HCT116 (cell line): ENCODE data around the gene CRADD. TPM values are rescaled to one million over a fixed set of nuclear protein-coding genes. Genes with fewer than 3 reads are reported as not detected.

Experiments used
- ATAC-seq: fragments of 200-7000 bp; cut with Tn5 transposase; 2 replicates; pipeline ENCODE4 v1.9.1; 2020; ENCODE audit warnings: mild to moderate bottlenecking, moderate library complexity
- BruUV-seq: library from RNA; stranded (reverse); fragments of 400-500 nt; replicated peaks from 2 replicates; lab custom pipeline; 2021; lab: Mats Ljungman, UMichigan
- CTCF ChIA-PET: fragments of 300-600 bp; sonication (Branson Sonifier 250); formaldehyde crosslinking; loops from one replicate; lab custom pipeline; 2021; ENCODE audit warnings: antibody characterized with exemption; lab: Charles Lee
- POLR2A ChIA-PET: fragments of 300-600, 350-600 bp; sonication (Branson Sonifier 250); formaldehyde crosslinking; loops from one replicate; lab custom pipeline; 2021; ENCODE audit warnings: antibody characterized with exemption; lab: Charles Lee
- RAD21 ChIA-PET, 2 experiments: fragments of 300-600 bp; sonication (Branson Sonifier 250); formaldehyde crosslinking; loops; one replicate each; lab custom pipeline; 2023; ENCODE audit warnings: low total read pairs in 2 of 2; ENCODE audit not compliant: uncharacterized antibody in 2 of 2, unreplicated experiment in 2 of 2, low non-redundant PET in 1 of 2; lab: Charles Lee
- DNase-seq: peaks from one replicate; pipeline ENCODE4 v3.0.0-alpha.2; 2010; ENCODE audit warnings: low read depth, low spot score
- H2AFZ ChIP-seq: fragments of 200-600 bp; shearing (Covaris generic), sonication (generic); 2 replicates; pipeline ENCODE4 v1.6.1; 2017; ENCODE audit warnings: low read depth, mixed run types, mixed read lengths, antibody characterized with exemption, low read length; ENCODE audit not compliant: poor library complexity, severe bottlenecking
- H3K27ac ChIP-seq: 2 replicates; pipeline ENCODE4 v1.5.1; 2012; ENCODE audit warnings: low read depth, low read length
- H3K27me3 ChIP-seq: fragments of 200-600 bp; sonication (generic); 2 replicates; pipeline ENCODE4 v1.6.1; 2016; ENCODE audit warnings: mixed run types, low read length, mixed read lengths; ENCODE audit not compliant: insufficient read depth
- H3K36me3 ChIP-seq, 2 experiments: fragments of 200-500 bp in 1 of 2; fragments of 200-600 bp in 1 of 2; sonication (Bioruptor generic) in 1 of 2; sonication (generic) in 1 of 2; 2 replicates each; pipeline versions ENCODE4 v1.5.1 to v1.6.1; 2014 to 2016; ENCODE audit warnings: low read length in 2 of 2, inconsistent platforms in 1 of 2, mixed read lengths in 1 of 2, mixed run types in 1 of 2; ENCODE audit not compliant: insufficient read depth in 2 of 2, control insufficient read depth in 1 of 2
- H3K4me1 ChIP-seq, 2 experiments: fragments of 200-600 bp in 1 of 2; sonication (generic) in 1 of 2; 2 replicates each; pipeline versions ENCODE4 v1.5.1 to v1.6.1; 2012 to 2017; ENCODE audit warnings: low read length in 2 of 2, inconsistent platforms in 1 of 2, mild to moderate bottlenecking in 1 of 2, mixed read lengths in 1 of 2, mixed run types in 1 of 2, moderate library complexity in 1 of 2; ENCODE audit not compliant: insufficient read depth in 2 of 2, control insufficient read depth in 1 of 2
- H3K4me2 ChIP-seq: fragments of 200-600 bp; sonication (generic); 2 replicates; pipeline ENCODE4 v1.6.1; 2017; ENCODE audit warnings: mixed run types, low read length, mixed read lengths
- H3K4me3 ChIP-seq, 2 experiments: fragments of 200-600 bp in 1 of 2; sonication (generic) in 1 of 2; replicated peaks in 1 of 2; 2 replicates each; pipeline ENCODE4 v1.5.1; 2011 to 2016; ENCODE audit warnings: low read length in 2 of 2, control low read depth in 1 of 2, low read depth in 1 of 2, mild to moderate bottlenecking in 1 of 2, mixed read lengths in 1 of 2, mixed run types in 1 of 2
- H3K79me2 ChIP-seq: fragments of 200-600 bp; sonication (generic); 2 replicates; pipeline ENCODE4 v1.6.1; 2017; ENCODE audit warnings: mild to moderate bottlenecking, mixed run types, low read length, moderate library complexity, mixed read lengths; ENCODE audit not compliant: insufficient read depth
- H3K9ac ChIP-seq: fragments of 200-600 bp; sonication (generic); 2 replicates; pipeline ENCODE4 v1.6.1; 2016; ENCODE audit warnings: low read length, mixed read lengths
- H3K9me2 ChIP-seq: fragments of 200-600 bp; sonication (generic), shearing (Covaris generic); 2 replicates; pipeline ENCODE4 v1.6.1; 2017; ENCODE audit warnings: mixed run types, mild to moderate bottlenecking, moderate library complexity; ENCODE audit not compliant: insufficient read depth
- H3K9me3 ChIP-seq, 2 experiments: fragments of 200-500 bp in 1 of 2; fragments of 200-600 bp in 1 of 2; sonication (Bioruptor generic) in 1 of 2; sonication (generic) in 1 of 2; 2 replicates each; pipeline ENCODE4 v1.6.1; 2014 to 2017; ENCODE audit warnings: low read length in 2 of 2, mixed read lengths in 2 of 2, inconsistent platforms in 1 of 2, low read depth in 1 of 2, mild to moderate bottlenecking in 1 of 2, mixed run types in 1 of 2, moderate library complexity in 1 of 2; ENCODE audit not compliant: control insufficient read depth in 1 of 2, insufficient read depth in 1 of 2
- H4K20me1 ChIP-seq: fragments of 200-600 bp; sonication (generic), shearing (Covaris generic); 2 replicates; pipeline ENCODE4 v1.6.1; 2017; ENCODE audit warnings: mixed run types, mild to moderate bottlenecking, moderate library complexity; ENCODE audit not compliant: insufficient read depth
- CBX3 ChIP-seq: IDR thresholded peaks from 2 replicates; pipeline ENCODE4 v1.6.1; 2012; ENCODE audit warnings: low read depth
- CEBPB ChIP-seq: IDR thresholded peaks from 2 replicates; pipeline ENCODE4 v1.6.1; 2012; ENCODE audit warnings: low read depth
- ELF1 ChIP-seq: IDR thresholded peaks from 2 replicates; pipeline ENCODE4 v1.6.1; 2012; ENCODE audit warnings: low read depth, borderline replicate concordance
- EZH2 ChIP-seq: fragments of 200-600 bp; sonication (generic); IDR thresholded peaks from 2 replicates; pipeline ENCODE4 v1.6.1; 2017; ENCODE audit warnings: antibody characterized with exemption, mixed run types
- EZH2phosphoT487 ChIP-seq: fragments of 200-600 bp; IDR thresholded peaks from 2 replicates; pipeline ENCODE4 v1.6.1; 2018; ENCODE audit warnings: antibody characterized with exemption, borderline replicate concordance
- JUND ChIP-seq: IDR thresholded peaks from 2 replicates; pipeline ENCODE4 v1.6.1; 2012
- POLR2A ChIP-seq: IDR thresholded peaks from 2 replicates; pipeline ENCODE4 v1.7.0; 2011; ENCODE audit warnings: borderline replicate concordance; ENCODE audit not compliant: insufficient read depth, insufficient read length; ENCODE audit errors: extremely low read depth
- POLR2AphosphoS5 ChIP-seq: IDR thresholded peaks from 2 replicates; pipeline ENCODE4 v1.6.1; 2011; ENCODE audit warnings: mild to moderate bottlenecking, low read depth, low read length, moderate library complexity
- SIN3A ChIP-seq: IDR thresholded peaks from 2 replicates; pipeline ENCODE4 v1.6.1; 2012; ENCODE audit warnings: low read depth
- SP1 ChIP-seq: IDR thresholded peaks from 2 replicates; pipeline ENCODE4 v1.6.1; 2012; ENCODE audit warnings: low read depth
- SRF ChIP-seq: IDR thresholded peaks from 2 replicates; pipeline ENCODE4 v1.6.1; 2012; ENCODE audit warnings: low read depth
- TCF7L2 ChIP-seq: IDR thresholded peaks from 2 replicates; pipeline ENCODE4 v1.7.0; 2011; ENCODE audit warnings: borderline replicate concordance, inconsistent platforms; ENCODE audit not compliant: insufficient read depth, insufficient read length; ENCODE audit errors: extremely low read depth
- intact Hi-C: fragments of 100-400 bp; cut with micrococcal nuclease; formaldehyde crosslinking; loops from 2 replicates; pipeline ENCODE4 v1.10.0; 2022
- total RNA-seq: library from RNA; stranded (reverse); gene quantifications from one replicate; pipeline ENCODE4 v1.2.1, GENCODE V29; 2021; ENCODE audit not compliant: unreplicated experiment
- TF ChIP-seq, protein P1 (sequence below): IDR thresholded peaks from 2 replicates; pipeline ENCODE4 v1.6.1; 2012
- TF ChIP-seq, protein P2 (sequence below), 3 experiments: fragments of 200-600 bp in 1 of 3; sonication (generic) in 1 of 3; IDR thresholded peaks in 2 of 3; conservative IDR thresholded peaks in 1 of 3; 2 replicates each; pipeline ENCODE4 v1.5.1; 2012 to 2017; ENCODE audit warnings: low read depth in 2 of 3, low read length in 2 of 3, antibody characterized with exemption in 1 of 3, borderline replicate concordance in 1 of 3, control low read depth in 1 of 3, mild to moderate bottlenecking in 1 of 3, mixed read lengths in 1 of 3, mixed run types in 1 of 3, moderate library complexity in 1 of 3; ENCODE audit not compliant: insufficient read depth in 1 of 3
- TF ChIP-seq, protein P3 (sequence below): IDR thresholded peaks from 2 replicates; pipeline ENCODE4 v1.6.1; 2012; ENCODE audit warnings: low read depth

Gene CRADD
- total RNA-seq, 1 experiment from 2014 or later = 12.2 TPM

DNA sequence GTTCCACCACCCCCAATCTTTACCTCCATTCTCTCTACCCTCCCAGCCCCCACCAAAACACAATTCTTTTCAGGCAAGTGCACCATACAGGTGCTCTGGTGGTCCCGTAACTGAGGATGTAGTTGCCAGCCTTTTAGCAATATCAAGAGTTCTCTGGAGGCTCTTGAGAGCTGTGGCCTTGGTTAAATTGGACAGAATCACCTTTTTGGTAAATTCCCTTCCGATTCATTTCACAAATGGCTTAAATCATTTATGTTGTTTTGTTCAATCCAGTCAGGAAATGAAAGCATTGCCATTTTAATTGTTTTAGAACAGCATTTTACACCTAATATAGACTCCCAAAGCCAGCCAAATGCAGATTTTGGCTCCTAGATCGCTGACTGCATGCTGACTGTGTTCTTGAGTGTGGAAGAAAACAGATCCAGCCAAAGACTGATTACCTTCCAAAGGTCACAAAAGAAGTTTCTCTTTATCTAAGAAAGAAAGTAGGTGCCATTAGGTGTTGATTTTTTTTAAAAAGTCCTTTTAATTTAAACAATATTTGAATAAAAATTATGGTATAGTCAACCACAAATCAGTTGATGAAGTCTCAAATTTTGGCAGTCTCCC, 25.6 kb downstream of the CRADD start:
- Histone ChIP-seq H3K4me2 (peak overlapping the region; percentile 52; the same call in 1 of the 2 replicates), H3K4me1 (peaks cover 17 to 72% of the 10 kb centered on the region in 2 experiments), H3K27me3 (no peaks in the 10 kb centered on the region), H3K9me3 (no peaks in the 10 kb centered on the region), H2AFZ (no peak overlapping the region), H3K9me2 (no peaks in the 10 kb centered on the region), H3K36me3 (no peaks in the 10 kb centered on the region), H3K4me3 (no peak overlapping the region), H3K79me2 (no peaks in the 10 kb centered on the region)
- CTCF ChIA-PET = no interaction called here
- BruUV-seq = no TSS peak
- DNase-seq = no peak
- POLR2A ChIA-PET = no interaction called here
- no peak for ATAC-seq
- intact Hi-C loops = no loop called here
- no peak for TF ChIP-seq ELF1
- TF ChIP-seq, protein P1, sequence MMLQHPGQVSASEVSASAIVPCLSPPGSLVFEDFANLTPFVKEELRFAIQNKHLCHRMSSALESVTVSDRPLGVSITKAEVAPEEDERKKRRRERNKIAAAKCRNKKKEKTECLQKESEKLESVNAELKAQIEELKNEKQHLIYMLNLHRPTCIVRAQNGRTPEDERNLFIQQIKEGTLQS = no peak
- no peak for TF ChIP-seq JUND
- TF ChIP-seq SRF = no peak
- no peak for TF ChIP-seq EZH2
- TF ChIP-seq, protein P2, sequence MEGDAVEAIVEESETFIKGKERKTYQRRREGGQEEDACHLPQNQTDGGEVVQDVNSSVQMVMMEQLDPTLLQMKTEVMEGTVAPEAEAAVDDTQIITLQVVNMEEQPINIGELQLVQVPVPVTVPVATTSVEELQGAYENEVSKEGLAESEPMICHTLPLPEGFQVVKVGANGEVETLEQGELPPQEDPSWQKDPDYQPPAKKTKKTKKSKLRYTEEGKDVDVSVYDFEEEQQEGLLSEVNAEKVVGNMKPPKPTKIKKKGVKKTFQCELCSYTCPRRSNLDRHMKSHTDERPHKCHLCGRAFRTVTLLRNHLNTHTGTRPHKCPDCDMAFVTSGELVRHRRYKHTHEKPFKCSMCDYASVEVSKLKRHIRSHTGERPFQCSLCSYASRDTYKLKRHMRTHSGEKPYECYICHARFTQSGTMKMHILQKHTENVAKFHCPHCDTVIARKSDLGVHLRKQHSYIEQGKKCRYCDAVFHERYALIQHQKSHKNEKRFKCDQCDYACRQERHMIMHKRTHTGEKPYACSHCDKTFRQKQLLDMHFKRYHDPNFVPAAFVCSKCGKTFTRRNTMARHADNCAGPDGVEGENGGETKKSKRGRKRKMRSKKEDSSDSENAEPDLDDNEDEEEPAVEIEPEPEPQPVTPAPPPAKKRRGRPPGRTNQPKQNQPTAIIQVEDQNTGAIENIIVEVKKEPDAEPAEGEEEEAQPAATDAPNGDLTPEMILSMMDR (IDR thresholded peaks at IDR 0.05 in 2 of 3, conservative IDR thresholded peaks at IDR 0.05 in 1 of 3; ENCODE audit: borderline replicate concordance in 1 of 3, insufficient read depth in 1 of 3, low read depth in 2 of 3, low read length in 2 of 3) = no peak
- TF ChIP-seq CBX3 = no peak
- no peak for TF ChIP-seq SIN3A
- no peak for TF ChIP-seq POLR2AphosphoS5
- TF ChIP-seq SP1 = no peak
- TF ChIP-seq CEBPB = no peak
- TF ChIP-seq POLR2A = no peak
- no peak for TF ChIP-seq TCF7L2
- no peak for TF ChIP-seq EZH2phosphoT487
- TF ChIP-seq, protein P3, sequence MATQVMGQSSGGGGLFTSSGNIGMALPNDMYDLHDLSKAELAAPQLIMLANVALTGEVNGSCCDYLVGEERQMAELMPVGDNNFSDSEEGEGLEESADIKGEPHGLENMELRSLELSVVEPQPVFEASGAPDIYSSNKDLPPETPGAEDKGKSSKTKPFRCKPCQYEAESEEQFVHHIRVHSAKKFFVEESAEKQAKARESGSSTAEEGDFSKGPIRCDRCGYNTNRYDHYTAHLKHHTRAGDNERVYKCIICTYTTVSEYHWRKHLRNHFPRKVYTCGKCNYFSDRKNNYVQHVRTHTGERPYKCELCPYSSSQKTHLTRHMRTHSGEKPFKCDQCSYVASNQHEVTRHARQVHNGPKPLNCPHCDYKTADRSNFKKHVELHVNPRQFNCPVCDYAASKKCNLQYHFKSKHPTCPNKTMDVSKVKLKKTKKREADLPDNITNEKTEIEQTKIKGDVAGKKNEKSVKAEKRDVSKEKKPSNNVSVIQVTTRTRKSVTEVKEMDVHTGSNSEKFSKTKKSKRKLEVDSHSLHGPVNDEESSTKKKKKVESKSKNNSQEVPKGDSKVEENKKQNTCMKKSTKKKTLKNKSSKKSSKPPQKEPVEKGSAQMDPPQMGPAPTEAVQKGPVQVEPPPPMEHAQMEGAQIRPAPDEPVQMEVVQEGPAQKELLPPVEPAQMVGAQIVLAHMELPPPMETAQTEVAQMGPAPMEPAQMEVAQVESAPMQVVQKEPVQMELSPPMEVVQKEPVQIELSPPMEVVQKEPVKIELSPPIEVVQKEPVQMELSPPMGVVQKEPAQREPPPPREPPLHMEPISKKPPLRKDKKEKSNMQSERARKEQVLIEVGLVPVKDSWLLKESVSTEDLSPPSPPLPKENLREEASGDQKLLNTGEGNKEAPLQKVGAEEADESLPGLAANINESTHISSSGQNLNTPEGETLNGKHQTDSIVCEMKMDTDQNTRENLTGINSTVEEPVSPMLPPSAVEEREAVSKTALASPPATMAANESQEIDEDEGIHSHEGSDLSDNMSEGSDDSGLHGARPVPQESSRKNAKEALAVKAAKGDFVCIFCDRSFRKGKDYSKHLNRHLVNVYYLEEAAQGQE = no peak
- TF ChIP-seq, all 23 proteins: peak for 0
- RAD21 ChIA-PET = no interaction called here
- H3K9ac ChIP-seq = no peak overlapping the region
- H4K20me1 ChIP-seq = no peaks in the 10 kb centered on the region
- H3K27ac ChIP-seq = no peak overlapping the region
